HEK293 (cell line): ENCODE results near the gene FGFR3.

Experiments
- CTCF ChIA-PET: fragments of 350-600 bp; formaldehyde crosslinking; extraction: SDS; loops from one replicate; lab custom pipeline; 2021; ENCODE audit warnings: antibody characterized with exemption; lab: Yijun Ruan, JAX
- POLR2A ChIA-PET: fragments of 300-600 bp; formaldehyde crosslinking; extraction: SDS; loops from one replicate; lab custom pipeline; 2020; ENCODE audit warnings: antibody characterized with exemption, inconsistent platforms; lab: Yijun Ruan, JAX
- H3K27ac ChIP-seq: fragments of 200-500 bp; sonication (Bioruptor generic); 2 replicates; pipeline ENCODE4 v1.5.1; 2014; ENCODE audit warnings: low read depth, low read length, control low read depth, inconsistent platforms; ENCODE audit errors: extremely low read depth
- H3K36me3 ChIP-seq, 2 experiments: fragments of 200-500 bp in 1 of 2; sonication (Bioruptor generic) in 1 of 2; 1 replicate in 1 of 2; 2 replicates in 1 of 2; pipeline ENCODE4 v1.5.1; 2014 to 2017; ENCODE audit warnings: inconsistent platforms in 2 of 2, low read length in 2 of 2; ENCODE audit not compliant: control insufficient read depth in 2 of 2, insufficient read depth in 1 of 2
- H3K4me1 ChIP-seq: fragments of 200-500 bp; sonication (Bioruptor generic); 2 replicates; pipeline ENCODE4 v1.5.1; 2014; ENCODE audit warnings: mild to moderate bottlenecking, low read length, inconsistent platforms; ENCODE audit not compliant: control insufficient read depth, insufficient read depth
- H3K4me3 ChIP-seq: 2 replicates; pipeline ENCODE4 v1.5.1; 2011; ENCODE audit warnings: low read depth, mild to moderate bottlenecking, control low read depth, low read length, moderate library complexity
- H3K9me3 ChIP-seq: fragments of 200-500 bp; sonication (Bioruptor generic); 2 replicates; pipeline ENCODE4 v1.5.1; 2014; ENCODE audit warnings: low read depth, low read length, inconsistent platforms; ENCODE audit not compliant: control insufficient read depth, insufficient read depth
- GLIS1 ChIP-seq: fragments of 450-650 bp; formaldehyde crosslinking; IDR thresholded peaks from 2 replicates; pipeline ENCODE4 v1.5.1; 2016; ENCODE audit warnings: missing biosample characterization, missing genetic modification characterization
- HOXC10 ChIP-seq: sonication (generic); formaldehyde crosslinking; IDR thresholded peaks from 2 replicates; pipeline ENCODE4 v1.8.1; 2023; ENCODE audit warnings: mild to moderate bottlenecking, missing genetic modification reagents
- MZF1 ChIP-seq: fragments of 450-650 bp; formaldehyde crosslinking; IDR thresholded peaks from 2 replicates; pipeline ENCODE4 v1.5.1; 2017; ENCODE audit warnings: missing biosample characterization, missing genetic modification characterization, borderline replicate concordance
- SCRT1 ChIP-seq: fragments of 450-650 bp; formaldehyde crosslinking; IDR thresholded peaks from 2 replicates; pipeline ENCODE4 v1.5.1; 2016; ENCODE audit warnings: missing biosample characterization, missing genetic modification characterization, borderline replicate concordance
- SP7 ChIP-seq: fragments of 450-650 bp; formaldehyde crosslinking; IDR thresholded peaks from 2 replicates; pipeline ENCODE4 v1.5.1; 2016; ENCODE audit warnings: missing biosample characterization, missing genetic modification characterization
- WT1 ChIP-seq: fragments of 450-650 bp; formaldehyde crosslinking; IDR thresholded peaks from 2 replicates; pipeline ENCODE4 v1.5.1; 2016; ENCODE audit warnings: missing biosample characterization, missing genetic modification characterization
- YY1 ChIP-seq: fragments of 450-650 bp; formaldehyde crosslinking; IDR thresholded peaks from 2 replicates; pipeline ENCODE4 v1.5.1; 2018; ENCODE audit warnings: missing biosample characterization, missing genetic modification characterization
- ZBTB21 ChIP-seq: fragments of 450-650 bp; formaldehyde crosslinking; IDR thresholded peaks from 2 replicates; pipeline ENCODE4 v1.5.1; 2017; ENCODE audit warnings: missing biosample characterization, missing genetic modification characterization
- ZNF169 ChIP-seq: fragments of 450-650 bp; formaldehyde crosslinking; IDR thresholded peaks from 2 replicates; pipeline ENCODE4 v1.5.1; 2016; ENCODE audit warnings: missing biosample characterization, missing genetic modification characterization
- ZNF175 ChIP-seq: fragments of 450-650 bp; formaldehyde crosslinking; IDR thresholded peaks from 2 replicates; pipeline ENCODE4 v1.5.1; 2016; ENCODE audit warnings: missing biosample characterization, missing genetic modification characterization
- ZNF354C ChIP-seq: fragments of 450-650 bp; formaldehyde crosslinking; IDR thresholded peaks from 2 replicates; pipeline ENCODE4 v1.5.1; 2016; ENCODE audit warnings: missing biosample characterization, missing genetic modification characterization, low read depth, borderline replicate concordance
- ZNF404 ChIP-seq: fragments of 450-650 bp; formaldehyde crosslinking; IDR thresholded peaks from 2 replicates; pipeline ENCODE4 v1.5.1; 2017; ENCODE audit warnings: missing biosample characterization, missing genetic modification characterization
- ZNF473 ChIP-seq: fragments of 450-650 bp; formaldehyde crosslinking; IDR thresholded peaks from 2 replicates; pipeline ENCODE4 v1.5.1; 2017; ENCODE audit warnings: missing biosample characterization, missing genetic modification characterization
- ZNF555 ChIP-seq: fragments of 450-650 bp; formaldehyde crosslinking; conservative IDR thresholded peaks from 2 replicates; pipeline ENCODE4 v1.5.1; 2017; ENCODE audit warnings: missing biosample characterization, mild to moderate bottlenecking, missing genetic modification characterization, inconsistent platforms
- ZNF701 ChIP-seq: fragments of 450-650 bp; formaldehyde crosslinking; IDR thresholded peaks from 2 replicates; pipeline ENCODE4 v1.5.1; 2016; ENCODE audit warnings: missing biosample characterization, missing genetic modification characterization
- ZNF785 ChIP-seq: fragments of 450-650 bp; formaldehyde crosslinking; IDR thresholded peaks from 2 replicates; pipeline ENCODE4 v1.5.1; 2016; ENCODE audit warnings: missing biosample characterization, missing genetic modification characterization
- ZNF791 ChIP-seq: fragments of 450-650 bp; formaldehyde crosslinking; IDR thresholded peaks from 2 replicates; pipeline ENCODE4 v1.5.1; 2016; ENCODE audit warnings: missing biosample characterization, missing genetic modification characterization
- ZSCAN16 ChIP-seq: fragments of 450-650 bp; formaldehyde crosslinking; IDR thresholded peaks from 2 replicates; pipeline ENCODE4 v1.5.1; 2016; ENCODE audit warnings: missing biosample characterization, missing genetic modification characterization
- ZSCAN30 ChIP-seq: fragments of 450-650 bp; IDR thresholded peaks from 2 replicates; pipeline ENCODE4 v1.5.1; 2018; ENCODE audit warnings: missing biosample characterization, mild to moderate bottlenecking, missing genetic modification characterization, moderate library complexity
- TF ChIP-seq, protein P1 (sequence below): fragments of 450-650 bp; formaldehyde crosslinking; IDR thresholded peaks from 2 replicates; pipeline ENCODE4 v1.5.1; 2016; ENCODE audit warnings: missing biosample characterization, missing genetic modification characterization
- TF ChIP-seq, protein P2 (sequence below): fragments of 450-650 bp; formaldehyde crosslinking; IDR thresholded peaks from 2 replicates; pipeline ENCODE4 v1.5.1; 2017; ENCODE audit warnings: missing biosample characterization, missing genetic modification characterization
- TF ChIP-seq, protein P3 (sequence below): fragments of 450-650 bp; formaldehyde crosslinking; IDR thresholded peaks from 2 replicates; pipeline ENCODE4 v1.5.1; 2017; ENCODE audit warnings: missing biosample characterization, missing genetic modification characterization
- TF ChIP-seq, protein P4 (sequence below): fragments of 450-650 bp; formaldehyde crosslinking; conservative IDR thresholded peaks from 2 replicates; pipeline ENCODE4 v1.5.1; 2016; ENCODE audit warnings: low read depth, missing biosample characterization, missing genetic modification characterization

FGFR3 gene

DNA sequence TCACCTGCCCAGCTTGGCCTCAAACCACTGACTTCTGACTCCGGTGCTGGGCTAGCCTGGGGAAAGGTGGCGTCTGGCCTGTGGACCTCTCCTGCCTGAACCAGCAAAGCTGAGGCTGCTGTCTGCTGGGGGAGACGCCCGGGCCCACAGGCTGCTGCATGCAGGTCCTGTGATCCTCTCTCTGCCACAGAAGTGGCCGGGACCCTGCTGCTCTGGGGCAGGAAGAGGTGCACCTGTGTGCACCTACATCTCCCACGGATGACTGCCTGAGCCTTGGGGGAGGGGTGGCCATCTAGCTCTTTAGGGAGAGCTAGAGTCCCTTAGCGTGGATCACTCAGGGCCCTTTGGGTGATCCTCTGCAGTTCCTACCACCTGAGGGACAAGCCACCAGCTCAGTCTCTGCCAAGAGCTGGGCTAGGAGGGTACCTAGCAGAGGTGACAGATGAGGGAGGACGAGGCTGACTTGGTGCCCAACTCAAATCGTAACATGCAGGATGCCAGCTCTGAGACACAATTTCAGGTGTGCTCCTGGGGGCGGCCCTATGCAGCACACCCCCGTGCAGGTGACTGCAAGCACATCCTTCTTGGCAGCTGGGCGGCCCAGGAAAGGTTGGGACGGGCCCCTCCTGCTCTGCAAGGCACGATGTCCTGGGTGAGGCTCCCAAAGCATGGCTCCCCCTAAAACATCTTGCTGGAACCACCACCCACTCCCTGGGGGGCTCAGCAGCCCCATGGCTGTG is 40.4 kb downstream of the FGFR3 start:
- H3K9me3 ChIP-seq = no peaks in the 10 kb centered on the region
- TF ChIP-seq ZSCAN30 (tag by site-specific recombination) = no peak
- TF ChIP-seq, protein P1, sequence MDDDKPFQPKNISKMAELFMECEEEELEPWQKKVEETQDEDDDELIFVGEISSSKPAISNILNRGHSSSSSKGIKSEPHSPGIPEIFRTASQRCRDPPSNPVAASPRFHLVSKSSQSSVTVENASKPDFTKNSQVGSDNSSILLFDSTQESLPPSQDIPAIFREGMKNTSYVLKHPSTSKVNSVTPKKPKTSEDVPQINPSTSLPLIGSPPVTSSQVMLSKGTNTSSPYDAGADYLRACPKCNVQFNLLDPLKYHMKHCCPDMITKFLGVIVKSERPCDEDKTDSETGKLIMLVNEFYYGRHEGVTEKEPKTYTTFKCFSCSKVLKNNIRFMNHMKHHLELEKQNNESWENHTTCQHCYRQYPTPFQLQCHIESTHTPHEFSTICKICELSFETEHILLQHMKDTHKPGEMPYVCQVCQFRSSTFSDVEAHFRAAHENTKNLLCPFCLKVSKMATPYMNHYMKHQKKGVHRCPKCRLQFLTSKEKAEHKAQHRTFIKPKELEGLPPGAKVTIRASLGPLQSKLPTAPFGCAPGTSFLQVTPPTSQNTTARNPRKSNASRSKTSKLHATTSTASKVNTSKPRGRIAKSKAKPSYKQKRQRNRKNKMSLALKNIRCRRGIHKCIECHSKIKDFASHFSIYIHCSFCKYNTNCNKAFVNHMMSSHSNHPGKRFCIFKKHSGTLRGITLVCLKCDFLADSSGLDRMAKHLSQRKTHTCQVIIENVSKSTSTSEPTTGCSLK (tag by site-specific recombination) = no peak
- TF ChIP-seq ZNF354C (tag by site-specific recombination) = no peak
- no peak for TF ChIP-seq WT1 (tag by site-specific recombination)
- no peak for TF ChIP-seq ZNF169 (tag by site-specific recombination)
- no peak for TF ChIP-seq HOXC10 (CRISPR knock-in tag)
- no peak for TF ChIP-seq SP7 (tag by site-specific recombination)
- no peak for TF ChIP-seq ZNF473 (tag by site-specific recombination)
- no peak for TF ChIP-seq SCRT1 (tag by site-specific recombination)
- TF ChIP-seq ZNF785 (tag by site-specific recombination) = no peak
- TF ChIP-seq ZNF555 (tag by site-specific recombination) = no peak
- TF ChIP-seq ZBTB21 (tag by site-specific recombination) = no peak
- no peak for TF ChIP-seq ZNF791 (tag by site-specific recombination)
- TF ChIP-seq, protein P2, sequence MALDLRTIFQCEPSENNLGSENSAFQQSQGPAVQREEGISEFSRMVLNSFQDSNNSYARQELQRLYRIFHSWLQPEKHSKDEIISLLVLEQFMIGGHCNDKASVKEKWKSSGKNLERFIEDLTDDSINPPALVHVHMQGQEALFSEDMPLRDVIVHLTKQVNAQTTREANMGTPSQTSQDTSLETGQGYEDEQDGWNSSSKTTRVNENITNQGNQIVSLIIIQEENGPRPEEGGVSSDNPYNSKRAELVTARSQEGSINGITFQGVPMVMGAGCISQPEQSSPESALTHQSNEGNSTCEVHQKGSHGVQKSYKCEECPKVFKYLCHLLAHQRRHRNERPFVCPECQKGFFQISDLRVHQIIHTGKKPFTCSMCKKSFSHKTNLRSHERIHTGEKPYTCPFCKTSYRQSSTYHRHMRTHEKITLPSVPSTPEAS (tag by site-specific recombination) = no peak
- no peak for TF ChIP-seq ZNF701
- TF ChIP-seq ZNF404 (tag by site-specific recombination) = no peak
- TF ChIP-seq ZNF175 (tag by site-specific recombination) = no peak
- TF ChIP-seq YY1 (tag by site-specific recombination) = no peak
- TF ChIP-seq, protein P3, sequence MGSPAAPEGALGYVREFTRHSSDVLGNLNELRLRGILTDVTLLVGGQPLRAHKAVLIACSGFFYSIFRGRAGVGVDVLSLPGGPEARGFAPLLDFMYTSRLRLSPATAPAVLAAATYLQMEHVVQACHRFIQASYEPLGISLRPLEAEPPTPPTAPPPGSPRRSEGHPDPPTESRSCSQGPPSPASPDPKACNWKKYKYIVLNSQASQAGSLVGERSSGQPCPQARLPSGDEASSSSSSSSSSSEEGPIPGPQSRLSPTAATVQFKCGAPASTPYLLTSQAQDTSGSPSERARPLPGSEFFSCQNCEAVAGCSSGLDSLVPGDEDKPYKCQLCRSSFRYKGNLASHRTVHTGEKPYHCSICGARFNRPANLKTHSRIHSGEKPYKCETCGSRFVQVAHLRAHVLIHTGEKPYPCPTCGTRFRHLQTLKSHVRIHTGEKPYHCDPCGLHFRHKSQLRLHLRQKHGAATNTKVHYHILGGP (tag by site-specific recombination) = no peak
- H3K27ac ChIP-seq = no peak overlapping the region
- ChIA-PET CTCF (interaction anchor here (1.0 to 1.7 kb wide), 2 partner anchors 27 to 87 kb away, joined by 3 to 4 read pairs; no protein-coding TSS in a partner anchor), POLR2A (no interaction called here)
- H3K36me3 ChIP-seq = peaks cover 11 to 84% of the 10 kb centered on the region in 2 experiments; a peak in 2 of 3 replicates
- H3K4me3 ChIP-seq = no peak overlapping the region
- no peaks in the 10 kb centered on the region for H3K4me1 ChIP-seq

DNA sequence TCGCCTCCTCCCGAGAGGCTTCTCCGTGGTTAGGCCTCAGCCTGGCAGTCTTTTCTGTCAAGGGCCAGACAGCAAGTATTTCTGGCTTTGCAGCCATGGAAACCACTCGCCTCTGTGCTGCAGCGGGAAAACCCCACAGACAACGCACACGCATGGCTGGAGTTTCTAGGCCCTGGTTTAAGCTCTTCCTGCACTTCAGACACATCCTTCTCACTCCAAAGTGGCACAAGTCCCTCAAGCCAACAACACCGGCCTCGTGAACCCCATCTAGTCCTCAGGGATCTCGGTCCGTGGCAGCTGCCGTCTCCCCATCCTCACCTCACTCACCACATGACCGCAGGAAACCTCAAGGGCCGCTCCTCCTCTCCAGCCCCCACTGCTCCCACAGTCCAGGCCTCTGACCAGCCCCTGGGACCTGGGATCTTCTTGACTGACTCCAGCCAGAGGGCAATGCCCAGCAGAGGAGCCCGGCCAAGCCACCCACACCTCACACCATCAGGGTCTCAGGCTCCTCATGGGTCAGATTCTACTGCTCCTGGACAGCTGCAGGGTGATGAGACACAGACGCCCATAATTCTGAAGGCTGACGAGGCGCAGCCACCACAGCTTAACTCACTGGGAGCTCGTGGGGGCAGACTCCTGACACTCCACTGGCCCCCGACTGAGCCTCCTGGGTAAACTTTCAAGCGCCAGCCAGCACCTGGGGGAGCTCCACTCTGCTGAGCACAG is 41.1 kb downstream of the FGFR3 start:
- H3K9me3 ChIP-seq = no peaks in the 10 kb centered on the region
- no peak for TF ChIP-seq MZF1 (tag by site-specific recombination)
- no peak for TF ChIP-seq ZNF791 (tag by site-specific recombination)
- no peak for TF ChIP-seq ZSCAN16 (tag by site-specific recombination)
- TF ChIP-seq, protein P4, sequence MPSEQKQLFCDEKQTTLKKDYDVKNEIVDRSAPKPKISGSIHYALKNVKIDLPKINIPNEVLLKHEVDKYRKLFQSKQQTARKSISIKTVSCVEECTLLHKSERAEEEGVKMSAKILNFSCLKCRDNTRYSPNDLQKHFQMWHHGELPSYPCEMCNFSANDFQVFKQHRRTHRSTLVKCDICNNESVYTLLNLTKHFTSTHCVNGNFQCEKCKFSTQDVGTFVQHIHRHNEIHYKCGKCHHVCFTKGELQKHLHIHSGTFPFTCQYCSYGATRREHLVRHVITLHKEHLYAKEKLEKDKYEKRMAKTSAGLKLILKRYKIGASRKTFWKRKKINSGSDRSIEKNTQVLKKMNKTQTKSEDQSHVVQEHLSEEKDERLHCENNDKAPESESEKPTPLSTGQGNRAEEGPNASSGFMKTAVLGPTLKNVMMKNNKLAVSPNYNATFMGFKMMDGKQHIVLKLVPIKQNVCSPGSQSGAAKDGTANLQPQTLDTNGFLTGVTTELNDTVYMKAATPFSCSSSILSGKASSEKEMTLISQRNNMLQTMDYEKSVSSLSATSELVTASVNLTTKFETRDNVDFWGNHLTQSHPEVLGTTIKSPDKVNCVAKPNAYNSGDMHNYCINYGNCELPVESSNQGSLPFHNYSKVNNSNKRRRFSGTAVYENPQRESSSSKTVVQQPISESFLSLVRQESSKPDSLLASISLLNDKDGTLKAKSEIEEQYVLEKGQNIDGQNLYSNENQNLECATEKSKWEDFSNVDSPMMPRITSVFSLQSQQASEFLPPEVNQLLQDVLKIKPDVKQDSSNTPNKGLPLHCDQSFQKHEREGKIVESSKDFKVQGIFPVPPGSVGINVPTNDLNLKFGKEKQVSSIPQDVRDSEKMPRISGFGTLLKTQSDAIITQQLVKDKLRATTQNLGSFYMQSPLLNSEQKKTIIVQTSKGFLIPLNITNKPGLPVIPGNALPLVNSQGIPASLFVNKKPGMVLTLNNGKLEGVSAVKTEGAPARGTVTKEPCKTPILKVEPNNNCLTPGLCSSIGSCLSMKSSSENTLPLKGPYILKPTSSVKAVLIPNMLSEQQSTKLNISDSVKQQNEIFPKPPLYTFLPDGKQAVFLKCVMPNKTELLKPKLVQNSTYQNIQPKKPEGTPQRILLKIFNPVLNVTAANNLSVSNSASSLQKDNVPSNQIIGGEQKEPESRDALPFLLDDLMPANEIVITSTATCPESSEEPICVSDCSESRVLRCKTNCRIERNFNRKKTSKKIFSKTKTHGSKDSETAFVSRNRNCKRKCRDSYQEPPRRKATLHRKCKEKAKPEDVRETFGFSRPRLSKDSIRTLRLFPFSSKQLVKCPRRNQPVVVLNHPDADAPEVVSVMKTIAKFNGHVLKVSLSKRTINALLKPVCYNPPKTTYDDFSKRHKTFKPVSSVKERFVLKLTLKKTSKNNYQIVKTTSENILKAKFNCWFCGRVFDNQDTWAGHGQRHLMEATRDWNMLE (tag by site-specific recombination) = no peak
- TF ChIP-seq GLIS1 (tag by site-specific recombination) = peak; percentile 85
- no peak overlapping the region for H3K27ac ChIP-seq
- H3K4me1 ChIP-seq = no peaks in the 10 kb centered on the region
- ChIA-PET POLR2A (no interaction called here), CTCF (interaction anchor here (1.7 kb wide), 1 partner anchor 28 kb away, joined by 3 read pairs; no protein-coding TSS in a partner anchor)
- H3K4me3 ChIP-seq = no peak overlapping the region
- H3K36me3 ChIP-seq = peaks cover 13 to 92% of the 10 kb centered on the region in 2 experiments; a peak in 2 of 3 replicates
